CD4-positive, alpha-beta T cell (primary cell): Measurements from ENCODE around the gene HOXD8. TPM values are rescaled to one million over a fixed set of nuclear protein-coding genes. Genes with fewer than 3 reads are reported as not detected.
A peak's percentile ranks its signal among the peaks of the same experiment; 100 is the strongest.

Source experiments
- ATAC-seq: fragments of 200-7000 bp; cut with Tn5 transposase; one replicate; pipeline ENCODE4 v1.10.0; 2022; ENCODE audit warnings: mild to moderate bottlenecking; ENCODE audit not compliant: poor library complexity
- CTCF ChIA-PET: fragments of 350-600 bp; sonication (Branson Sonifier 250); formaldehyde crosslinking; loops from one replicate; lab custom pipeline; 2021; ENCODE audit warnings: antibody characterized with exemption, inconsistent platforms; lab: Charles Lee
- POLR2A ChIA-PET: fragments of 350-600 bp; sonication (Branson Sonifier 250); formaldehyde crosslinking; loops from one replicate; lab custom pipeline; 2021; ENCODE audit warnings: antibody characterized with exemption, inconsistent platforms; lab: Charles Lee
- DNase-seq, 14 experiments: peaks; one replicate each; pipeline ENCODE4 v3.0.0-alpha.2; 2013 to 2020; ENCODE audit warnings: mixed read lengths in 2 of 14
- H3K27ac ChIP-seq, 2 donors: one replicate each; pipeline versions ENCODE4 v1.5.1 to v1.7.0; 2013; ENCODE audit warnings: low read length in 2 of 2, low read depth in 1 of 2, mild to moderate bottlenecking in 1 of 2
- H3K27me3 ChIP-seq, 2 experiments: 1 replicate in 1 of 2; 2 replicates in 1 of 2; pipeline versions ENCODE4 v1.6.1 to v1.7.0; 2013; ENCODE audit warnings: low read length in 2 of 2, control low read depth in 1 of 2, mild to moderate bottlenecking in 1 of 2, moderate library complexity in 1 of 2; ENCODE audit not compliant: insufficient read depth in 2 of 2, control insufficient read depth in 1 of 2
- H3K36me3 ChIP-seq: one replicate; pipeline ENCODE4 v1.6.1; 2013; ENCODE audit warnings: low read length, control low read depth; ENCODE audit not compliant: insufficient read depth
- H3K4me1 ChIP-seq: one replicate; pipeline ENCODE4 v1.6.1; 2013; ENCODE audit warnings: low read length, control low read depth; ENCODE audit not compliant: insufficient read depth
- H3K4me3 ChIP-seq: one replicate; pipeline ENCODE4 v1.5.1; 2013; ENCODE audit warnings: mild to moderate bottlenecking, low read length, moderate library complexity
- H3K9me3 ChIP-seq, 2 experiments: 1 replicate in 1 of 2; 2 replicates in 1 of 2; pipeline versions ENCODE4 v1.6.1 to v1.7.0; 2013; ENCODE audit warnings: low read length in 2 of 2, mild to moderate bottlenecking in 2 of 2, control low read depth in 1 of 2, moderate library complexity in 1 of 2; ENCODE audit not compliant: control insufficient read depth in 1 of 2, insufficient read depth in 1 of 2
- H3K27ac Mint-ChIP-seq: one replicate; pipeline ENCODE4 v1.8.0; 2020; ENCODE audit warnings: mixed read lengths
- H3K27me3 Mint-ChIP-seq: one replicate; pipeline ENCODE4 v1.8.0; 2021; ENCODE audit warnings: mixed read lengths
- H3K36me3 Mint-ChIP-seq: one replicate; pipeline ENCODE4 v1.8.0; 2021; ENCODE audit warnings: low read depth, mixed read lengths
- H3K4me1 Mint-ChIP-seq: one replicate; pipeline ENCODE4 v1.8.0; 2021; ENCODE audit warnings: low read depth, mixed read lengths
- H3K4me3 Mint-ChIP-seq: one replicate; pipeline ENCODE4 v1.8.0; 2020; ENCODE audit warnings: mild to moderate bottlenecking, mixed read lengths
- H3K9me3 Mint-ChIP-seq: one replicate; pipeline ENCODE4 v1.8.0; 2020; ENCODE audit warnings: mixed read lengths
- CTCF ChIP-seq: fragments of 200-600 bp; IDR thresholded peaks from one replicate; pipeline ENCODE4 v1.8.0; 2022; ENCODE audit warnings: antibody characterized with exemption, mild to moderate bottlenecking
- intact Hi-C, 2 experiments: fragments of 100-400 bp; cut with DNase I in 1 of 2; cut with micrococcal nuclease in 1 of 2; formaldehyde crosslinking; loops; one replicate each; pipeline versions ENCODE4 v1.15.1 to v1.9.0; 2023 to 2025; cut with DNase I, micrococcal nuclease
- total RNA-seq, 174 experiments: library from RNA in 2 of 174; stranded (reverse) in 2 of 174; gene quantifications; one replicate each; pipeline ENCODE4 v1.2.3 and lab custom pipeline; 2021 to 2026

HOXD8 gene
- total RNA-seq, 2 experiments from 2014 or later = not detected

GRCh38 chr2:176164611-176165369 is 35.3 kb downstream of the HOXD8 start:
- CTCF ChIA-PET = no interaction called here
- Mint-ChIP-seq H3K36me3 (peaks cover 5% of the 10 kb centered on the region), H3K27me3 (peaks cover 97% of the 10 kb centered on the region), H3K27ac (no peak overlapping the region), H3K4me1 (peaks cover 17% of the 10 kb centered on the region), H3K9me3 (no peaks in the 10 kb centered on the region), H3K4me3 (peak overlapping the region; percentile 5)
- DNase-seq (no peak), ATAC-seq (no peak)
- intact Hi-C loops = no loop called here
- no peaks in the 10 kb centered on the region for H3K36me3 ChIP-seq
- no peak overlapping the region for H3K27ac ChIP-seq
- H3K9me3 ChIP-seq = peaks cover 0 to 50% of the 10 kb centered on the region in 2 experiments
- no peak overlapping the region for H3K4me3 ChIP-seq
- peaks cover 84 to 97% of the 10 kb centered on the region in 2 experiments for H3K27me3 ChIP-seq
- TF ChIP-seq CTCF = no peak
- H3K4me1 ChIP-seq = peaks cover 20% of the 10 kb centered on the region
- POLR2A ChIA-PET = no interaction called here

GRCh38 chr2:176165370-176166050 is 36.0 kb downstream of the HOXD8 start:
- Histone ChIP-seq H3K9me3 (peaks cover 0 to 43% of the 10 kb centered on the region in 2 experiments), H3K27ac (no peak overlapping the region), H3K4me3 (no peak overlapping the region), H3K36me3 (no peaks in the 10 kb centered on the region), H3K27me3 (peaks cover 84 to 97% of the 10 kb centered on the region in 2 experiments), H3K4me1 (peaks cover 13% of the 10 kb centered on the region)
- DNase-seq = no peak
- no peak for TF ChIP-seq CTCF
- Mint-ChIP-seq H3K27me3 (peaks cover 98% of the 10 kb centered on the region), H3K4me1 (peaks cover 17% of the 10 kb centered on the region), H3K9me3 (no peaks in the 10 kb centered on the region), H3K27ac (no peak overlapping the region), H3K36me3 (peaks cover 5% of the 10 kb centered on the region), H3K4me3 (peak overlapping the region; percentile 5)
- no peak for ATAC-seq
- intact Hi-C loops = no loop called here
- POLR2A ChIA-PET = no interaction called here
- CTCF ChIA-PET = no interaction called here

GRCh38 chr2:176166272-176166671 is 36.8 kb downstream of the HOXD8 start:
- peaks cover 98% of the 10 kb centered on the region for H3K27me3 Mint-ChIP-seq
- intact Hi-C loops = no loop called here
- no peak for TF ChIP-seq CTCF
- Histone ChIP-seq H3K9me3 (peaks cover 0 to 39% of the 10 kb centered on the region in 2 experiments), H3K27me3 (peaks cover 84 to 97% of the 10 kb centered on the region in 2 experiments), H3K4me1 (peaks cover 13% of the 10 kb centered on the region), H3K36me3 (no peaks in the 10 kb centered on the region), H3K4me3 (no peak overlapping the region), H3K27ac (no peak overlapping the region)
- ATAC-seq (no peak), DNase-seq (no peak)
- peaks cover 5% of the 10 kb centered on the region for H3K36me3 Mint-ChIP-seq
- no peak overlapping the region for H3K4me3 Mint-ChIP-seq
- no peak overlapping the region for H3K27ac Mint-ChIP-seq
- CTCF ChIA-PET = no interaction called here
- no peaks in the 10 kb centered on the region for H3K9me3 Mint-ChIP-seq
- POLR2A ChIA-PET = no interaction called here
- H3K4me1 Mint-ChIP-seq = peaks cover 17% of the 10 kb centered on the region
